ENCODE data around the gene CYBC1.

DNA sequence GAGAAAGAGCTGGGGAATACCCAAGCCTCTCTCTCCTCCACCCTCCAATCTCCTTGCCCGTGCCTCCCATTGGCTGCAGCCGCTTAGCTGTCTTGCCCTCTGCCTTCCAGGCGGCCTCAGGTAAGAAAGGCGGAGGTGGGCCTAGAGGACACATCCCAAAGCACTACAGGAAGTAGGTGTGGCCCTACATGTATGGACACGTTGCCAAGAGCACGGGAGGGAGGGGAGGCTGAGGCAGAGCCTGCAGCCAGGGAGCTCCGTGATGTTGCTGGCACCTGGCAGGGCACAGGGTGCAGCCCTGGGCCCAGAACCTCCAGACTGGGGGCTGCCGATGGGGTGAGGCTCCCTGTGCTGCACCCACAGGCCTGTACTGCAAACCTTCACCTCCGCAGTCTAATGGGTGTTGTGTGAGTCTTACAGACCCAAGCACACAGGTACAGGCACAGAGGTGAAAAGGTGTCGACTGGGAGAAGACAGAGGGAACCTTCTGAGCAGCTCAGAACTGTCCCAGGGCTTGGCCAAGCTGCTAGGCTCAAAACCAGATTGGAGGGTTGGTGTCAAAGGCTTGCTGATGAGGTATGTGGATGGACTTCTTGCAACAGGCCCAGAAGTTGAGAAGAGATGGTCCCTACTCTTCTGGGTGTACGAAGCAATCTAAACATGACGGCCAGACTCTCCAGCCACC is 45.4 kb upstream of the CYBC1 start:
- TF ChIP-seq, protein P1, sequence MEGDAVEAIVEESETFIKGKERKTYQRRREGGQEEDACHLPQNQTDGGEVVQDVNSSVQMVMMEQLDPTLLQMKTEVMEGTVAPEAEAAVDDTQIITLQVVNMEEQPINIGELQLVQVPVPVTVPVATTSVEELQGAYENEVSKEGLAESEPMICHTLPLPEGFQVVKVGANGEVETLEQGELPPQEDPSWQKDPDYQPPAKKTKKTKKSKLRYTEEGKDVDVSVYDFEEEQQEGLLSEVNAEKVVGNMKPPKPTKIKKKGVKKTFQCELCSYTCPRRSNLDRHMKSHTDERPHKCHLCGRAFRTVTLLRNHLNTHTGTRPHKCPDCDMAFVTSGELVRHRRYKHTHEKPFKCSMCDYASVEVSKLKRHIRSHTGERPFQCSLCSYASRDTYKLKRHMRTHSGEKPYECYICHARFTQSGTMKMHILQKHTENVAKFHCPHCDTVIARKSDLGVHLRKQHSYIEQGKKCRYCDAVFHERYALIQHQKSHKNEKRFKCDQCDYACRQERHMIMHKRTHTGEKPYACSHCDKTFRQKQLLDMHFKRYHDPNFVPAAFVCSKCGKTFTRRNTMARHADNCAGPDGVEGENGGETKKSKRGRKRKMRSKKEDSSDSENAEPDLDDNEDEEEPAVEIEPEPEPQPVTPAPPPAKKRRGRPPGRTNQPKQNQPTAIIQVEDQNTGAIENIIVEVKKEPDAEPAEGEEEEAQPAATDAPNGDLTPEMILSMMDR (IDR thresholded peaks at IDR 0.05): no peak
- TF ChIP-seq ELF4 (CRISPR knock-in tag; IDR thresholded peaks at IDR 0.05; ENCODE audit: low read depth): no peak
- no peak for TF ChIP-seq NFE2L1 (CRISPR knock-in tag; IDR thresholded peaks at IDR 0.05)
- no peak for TF ChIP-seq NR1H2 (CRISPR knock-in tag; IDR thresholded peaks at IDR 0.05)
- TF ChIP-seq SP1 (CRISPR knock-in tag; conservative IDR thresholded peaks at IDR 0.05): no peak
- no peak for TF ChIP-seq KAT7 (CRISPR knock-in tag; IDR thresholded peaks at IDR 0.05; ENCODE audit: borderline replicate concordance)
- no peak for TF ChIP-seq RELA (CRISPR knock-in tag; IDR thresholded peaks at IDR 0.05; ENCODE audit: borderline replicate concordance)
- TF ChIP-seq ZNF121 (CRISPR knock-in tag; IDR thresholded peaks at IDR 0.05): no peak
- TF ChIP-seq OVOL2 (CRISPR knock-in tag; IDR thresholded peaks at IDR 0.05; ENCODE audit: borderline replicate concordance): no peak
- no peak for TF ChIP-seq GRHL2 (CRISPR knock-in tag; IDR thresholded peaks at IDR 0.05; ENCODE audit: insufficient replicate concordance, severe bottlenecking)
- TF ChIP-seq, protein P2, sequence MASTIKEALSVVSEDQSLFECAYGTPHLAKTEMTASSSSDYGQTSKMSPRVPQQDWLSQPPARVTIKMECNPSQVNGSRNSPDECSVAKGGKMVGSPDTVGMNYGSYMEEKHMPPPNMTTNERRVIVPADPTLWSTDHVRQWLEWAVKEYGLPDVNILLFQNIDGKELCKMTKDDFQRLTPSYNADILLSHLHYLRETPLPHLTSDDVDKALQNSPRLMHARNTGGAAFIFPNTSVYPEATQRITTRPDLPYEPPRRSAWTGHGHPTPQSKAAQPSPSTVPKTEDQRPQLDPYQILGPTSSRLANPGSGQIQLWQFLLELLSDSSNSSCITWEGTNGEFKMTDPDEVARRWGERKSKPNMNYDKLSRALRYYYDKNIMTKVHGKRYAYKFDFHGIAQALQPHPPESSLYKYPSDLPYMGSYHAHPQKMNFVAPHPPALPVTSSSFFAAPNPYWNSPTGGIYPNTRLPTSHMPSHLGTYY (CRISPR knock-in tag; IDR thresholded peaks at IDR 0.05): no peak
- no peak for TF ChIP-seq ZNF263 (CRISPR knock-in tag; IDR thresholded peaks at IDR 0.05; ENCODE audit: low read depth)
- TF ChIP-seq ZNF138 (CRISPR knock-in tag; conservative IDR thresholded peaks at IDR 0.05): no peak
- TF ChIP-seq, protein P3, sequence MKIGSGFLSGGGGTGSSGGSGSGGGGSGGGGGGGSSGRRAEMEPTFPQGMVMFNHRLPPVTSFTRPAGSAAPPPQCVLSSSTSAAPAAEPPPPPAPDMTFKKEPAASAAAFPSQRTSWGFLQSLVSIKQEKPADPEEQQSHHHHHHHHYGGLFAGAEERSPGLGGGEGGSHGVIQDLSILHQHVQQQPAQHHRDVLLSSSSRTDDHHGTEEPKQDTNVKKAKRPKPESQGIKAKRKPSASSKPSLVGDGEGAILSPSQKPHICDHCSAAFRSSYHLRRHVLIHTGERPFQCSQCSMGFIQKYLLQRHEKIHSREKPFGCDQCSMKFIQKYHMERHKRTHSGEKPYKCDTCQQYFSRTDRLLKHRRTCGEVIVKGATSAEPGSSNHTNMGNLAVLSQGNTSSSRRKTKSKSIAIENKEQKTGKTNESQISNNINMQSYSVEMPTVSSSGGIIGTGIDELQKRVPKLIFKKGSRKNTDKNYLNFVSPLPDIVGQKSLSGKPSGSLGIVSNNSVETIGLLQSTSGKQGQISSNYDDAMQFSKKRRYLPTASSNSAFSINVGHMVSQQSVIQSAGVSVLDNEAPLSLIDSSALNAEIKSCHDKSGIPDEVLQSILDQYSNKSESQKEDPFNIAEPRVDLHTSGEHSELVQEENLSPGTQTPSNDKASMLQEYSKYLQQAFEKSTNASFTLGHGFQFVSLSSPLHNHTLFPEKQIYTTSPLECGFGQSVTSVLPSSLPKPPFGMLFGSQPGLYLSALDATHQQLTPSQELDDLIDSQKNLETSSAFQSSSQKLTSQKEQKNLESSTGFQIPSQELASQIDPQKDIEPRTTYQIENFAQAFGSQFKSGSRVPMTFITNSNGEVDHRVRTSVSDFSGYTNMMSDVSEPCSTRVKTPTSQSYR (CRISPR knock-in tag; IDR thresholded peaks at IDR 0.05): no peak

Measured in WTC11 (cell line).